Measurements from ENCODE around the gene POLR2A. TPM values are rescaled to one million over a fixed set of nuclear protein-coding genes. Genes with fewer than 3 reads are reported as not detected.
"Not testable (repeated sequence)": the region's sequence is repeated elsewhere in the genome, so short reads cannot be mapped to it uniquely, and the experiment has no call there.

The POLR2A gene
- total and polyA plus RNA-seq, 8 donors, result 8.1 to 750 (median 57.2) TPM

GRCh38 chr17:7468804-7469389 is 15.3 kb upstream of the POLR2A start:
- H3K27me3 ChIP-seq, result no peaks in the 10 kb centered on the region
- H3K36me3 ChIP-seq, result peaks cover 3 to 35% (median 32%) of the 10 kb centered on the region in 4 donors
- WGBS, 5 donors, result 68 to 76% (median 72%) methylated on average over 12 of the region's 12 CpGs
- no peak overlapping the region for H3K4me3 ChIP-seq
- intact Hi-C loops (cut with DNase I; ENCODE audit: low total_unique reads), result no loop called here
- peaks cover 28 to 80% (median 53%) of the 10 kb centered on the region in 4 donors for H3K4me1 ChIP-seq
- DNase-seq, result no peak
- TF ChIP-seq POLR2AphosphoS5 (IDR thresholded peaks at IDR 0.05) (no peak), POLR2A (IDR thresholded peaks at IDR 0.05) (no peak), CTCF (IDR thresholded peaks at IDR 0.05) (no peak), EP300 (IDR thresholded peaks at IDR 0.05) (no peak)
- no peaks in the 10 kb centered on the region for H3K9me3 ChIP-seq
- no peak overlapping the region for H3K27ac ChIP-seq

- WGBS, 5 donors, result 89 to 95% (median 95%) methylated on average over 12 of the region's 12 CpGs
- H3K27ac ChIP-seq; intact Hi-C loops (cut with DNase I; ENCODE audit: low total_unique reads); H3K27me3 ChIP-seq; H3K4me3 ChIP-seq; DNase-seq; H3K9me3 ChIP-seq: not testable (repeated sequence)
- peaks cover 0 to 25% (median 23%) of the 10 kb centered on the region in 4 donors for H3K36me3 ChIP-seq
- H3K4me1 ChIP-seq, result peaks cover 28 to 88% (median 57%) of the 10 kb centered on the region in 4 donors
These were observed 14.3 kb upstream of the POLR2A start for GRCh38 chr17:7469843-7470242.

- H3K4me1 ChIP-seq, result peaks cover 33 to 94% (median 62%) of the 10 kb centered on the region in 4 donors
- H3K4me3 ChIP-seq; intact Hi-C loops (cut with DNase I; ENCODE audit: low total_unique reads); DNase-seq; H3K9me3 ChIP-seq; H3K27me3 ChIP-seq; H3K27ac ChIP-seq: not testable (repeated sequence)
- 55 to 63% (median 63%) methylated on average over 8 of the region's 8 CpGs for WGBS, 5 donors
- H3K36me3 ChIP-seq, result peaks cover 0 to 21% (median 17%) of the 10 kb centered on the region in 4 donors
These were observed 13.7 kb upstream of the POLR2A start for GRCh38 chr17:7470457-7470973.

- peaks cover 35 to 95% (median 64%) of the 10 kb centered on the region in 4 donors for H3K4me1 ChIP-seq
- no peak for DNase-seq
- WGBS, 5 donors, result 73 to 85% (median 80%) methylated on average over 2 of the region's 2 CpGs
- H3K27me3 ChIP-seq, result no peaks in the 10 kb centered on the region
- no peak overlapping the region for H3K4me3 ChIP-seq
- H3K36me3 ChIP-seq, result peaks cover 0 to 9% (median 5%) of the 10 kb centered on the region in 4 donors
- no peaks in the 10 kb centered on the region for H3K9me3 ChIP-seq
- TF ChIP-seq POLR2A (IDR thresholded peaks at IDR 0.05) (no peak), CTCF (IDR thresholded peaks at IDR 0.05) (no peak), EP300 (IDR thresholded peaks at IDR 0.05) (no peak), POLR2AphosphoS5 (IDR thresholded peaks at IDR 0.05) (no peak)
- intact Hi-C loops (cut with DNase I; ENCODE audit: low total_unique reads), result no loop called here
- peak overlapping the region in 2 of 5 donors; percentile 7 to 20 for H3K27ac ChIP-seq
These were observed 12.4 kb upstream of the POLR2A start for GRCh38 chr17:7471729-7472128.

GRCh38 chr17:7474767-7475166 is 9.4 kb upstream of the POLR2A start:
- H3K9me3 ChIP-seq, H3K4me3 ChIP-seq, DNase-seq, H3K36me3 ChIP-seq, H3K27me3 ChIP-seq: not testable (repeated sequence)
- intact Hi-C loops (cut with DNase I; ENCODE audit: low total_unique reads), result loop anchor here (5.0 kb wide), 1 partner anchor 37 kb away; the partner anchor contains the start of genes FGF11 and TMEM102
- peak overlapping the region in 2 of 5 donors; percentile 97 to 100 for H3K27ac ChIP-seq
- H3K4me1 ChIP-seq, result peaks cover 52 to 87% (median 69%) of the 10 kb centered on the region in 4 donors
- 82 to 94% (median 90%) methylated on average over 8 of the region's 8 CpGs for WGBS, 5 donors

All from stomach (tissue), 9 donors.